ENCODE data around the gene ACSL3. TPM values are rescaled to one million over a fixed set of nuclear protein-coding genes. Genes with fewer than 3 reads are reported as not detected.
"Not testable (repeated sequence)": the region's sequence is repeated elsewhere in the genome, so short reads cannot be mapped to it uniquely, and the experiment has no call there.

The ACSL3 gene
- total RNA-seq, 4 donors from 2014 or later = 22.4 to 54.1 (median 42.3) TPM

DNA sequence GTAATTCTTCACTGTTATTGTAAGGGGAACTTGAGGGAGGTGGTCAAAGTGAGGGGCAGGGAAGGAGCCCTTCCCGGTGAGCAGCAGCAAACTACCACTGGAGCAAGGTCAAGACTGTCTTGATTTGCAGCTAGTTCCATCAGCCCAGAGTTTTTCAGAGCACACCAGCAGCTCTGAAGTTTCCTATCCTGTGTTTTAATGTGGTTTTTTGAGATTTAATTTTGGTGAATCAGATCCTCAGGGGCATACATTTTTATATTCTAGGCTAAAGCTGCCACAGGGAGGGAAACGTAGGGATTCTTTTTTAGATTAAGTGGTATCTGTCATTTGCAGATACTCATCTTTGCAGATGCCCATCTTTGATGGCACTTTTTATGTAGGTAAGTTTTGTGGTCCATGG lies 124.1 kb downstream of the ACSL3 start:
- Histone ChIP-seq H3K9me3 (no peaks in the 10 kb centered on the region), H3K27ac (no peak overlapping the region), H3K4me3 (no peak overlapping the region), H3K36me3 (no peaks in the 10 kb centered on the region), H3K27me3 (no peaks in the 10 kb centered on the region), H3K4me1 (peaks cover 0 to 7% (median 2%) of the 10 kb centered on the region in 4 donors)
- no peak for DNase-seq
- in situ Hi-C loops (cut with MboI; ENCODE audit: low pct_ligation_motif_present in 1 of 4, low pct_unique_long_range_greater_than_20kb in 1 of 4, low sequenced_read_pairs in 3 of 4) (loop anchor here in 1 of 4 donors (25.0 kb wide), 1 partner anchor 627 kb away; the partner anchor contains the start of gene SCG2), intact Hi-C loops (cut with DNase I; ENCODE audit: low total_unique reads) (loop anchor here (10.0 kb wide), 1 partner anchor 110 kb away; no protein-coding TSS in a partner anchor)
- WGBS, 2 donors (ENCODE audit: low coverage in 1 of 2) = 79 to 80% methylated on average over 1 to 2 of the region's 2 CpGs
- TF ChIP-seq CTCF (IDR thresholded peaks at IDR 0.05) (no peak), EP300 (IDR thresholded peaks at IDR 0.05; ENCODE audit: low read depth) (no peak), POLR2AphosphoS5 (IDR thresholded peaks at IDR 0.05) (no peak), POLR2A (IDR thresholded peaks at IDR 0.05) (no peak)

DNA sequence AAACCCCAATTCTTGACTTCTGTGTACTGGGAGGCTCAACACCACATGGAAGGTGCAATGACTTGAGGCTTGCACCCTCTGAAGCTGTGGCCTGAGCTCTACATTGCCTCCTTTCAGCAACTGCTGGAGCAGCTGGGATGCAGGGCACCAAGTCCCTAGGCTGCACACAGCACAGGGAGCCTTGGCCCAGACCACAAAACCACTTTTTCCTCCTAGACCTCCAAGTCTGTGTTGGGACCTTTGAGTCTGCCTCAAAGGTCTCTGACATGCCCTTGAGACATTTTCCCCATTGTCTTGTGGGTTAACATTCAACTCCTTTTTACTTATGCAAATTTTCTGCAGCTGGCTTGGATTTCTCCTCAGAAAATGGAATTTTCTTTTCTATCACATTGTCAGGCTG lies 128.6 kb downstream of the ACSL3 start:
- in situ Hi-C loops (cut with MboI; ENCODE audit: low pct_ligation_motif_present in 1 of 4, low pct_unique_long_range_greater_than_20kb in 1 of 4, low sequenced_read_pairs in 3 of 4) (loop anchor here in 1 of 4 donors (25.0 kb wide), 1 partner anchor 623 kb away; the partner anchor contains the start of gene SCG2), intact Hi-C loops (cut with DNase I; ENCODE audit: low total_unique reads) (loop anchor here (10.0 kb wide), 1 partner anchor 105 kb away; no protein-coding TSS in a partner anchor)
- H3K9me3 ChIP-seq = no peaks in the 10 kb centered on the region
- no peak overlapping the region for H3K4me3 ChIP-seq
- H3K27me3 ChIP-seq = no peaks in the 10 kb centered on the region
- no peaks in the 10 kb centered on the region for H3K36me3 ChIP-seq
- no peak for DNase-seq
- H3K4me1 ChIP-seq = peaks cover 0 to 10% (median 3%) of the 10 kb centered on the region in 4 donors
- no peak overlapping the region for H3K27ac ChIP-seq
- TF ChIP-seq EP300 (IDR thresholded peaks at IDR 0.05; ENCODE audit: low read depth) (no peak), POLR2AphosphoS5 (IDR thresholded peaks at IDR 0.05) (no peak), CTCF (IDR thresholded peaks at IDR 0.05) (no peak)

- 40 to 87% methylated on average over 1 to 4 of the region's 4 CpGs for WGBS, 2 donors (ENCODE audit: low coverage in 1 of 2)
- H3K27me3 ChIP-seq; H3K27ac ChIP-seq; H3K36me3 ChIP-seq; DNase-seq; H3K4me3 ChIP-seq; intact Hi-C loops (cut with DNase I; ENCODE audit: low total_unique reads); H3K9me3 ChIP-seq: not testable (repeated sequence)
- H3K4me1 ChIP-seq = peaks cover 0 to 13% (median 5%) of the 10 kb centered on the region in 4 donors
- in situ Hi-C loops (cut with MboI; ENCODE audit: low pct_ligation_motif_present in 1 of 4, low pct_unique_long_range_greater_than_20kb in 1 of 4, low sequenced_read_pairs in 3 of 4) = loop anchor here in 1 of 4 donors (25.0 kb wide), 1 partner anchor 622 kb away; the partner anchor contains the start of gene SCG2
Measured at GRCh38 chr2:222990206-222990605, 129.4 kb downstream of the ACSL3 start.

GRCh38 chr2:222992137-222992536 lies 131.3 kb downstream of the ACSL3 start:
- Histone ChIP-seq H3K36me3 (no peaks in the 10 kb centered on the region), H3K4me1 (peaks cover 0 to 13% (median 3%) of the 10 kb centered on the region in 4 donors), H3K4me3 (no peak overlapping the region), H3K27ac (no peak overlapping the region), H3K9me3 (no peaks in the 10 kb centered on the region), H3K27me3 (no peaks in the 10 kb centered on the region)
- no peak for DNase-seq
- intact Hi-C loops (cut with DNase I; ENCODE audit: low total_unique reads) = no loop called here
- in situ Hi-C loops (cut with MboI; ENCODE audit: low pct_ligation_motif_present in 1 of 4, low pct_unique_long_range_greater_than_20kb in 1 of 4, low sequenced_read_pairs in 3 of 4) = loop anchor here in 1 of 4 donors (25.0 kb wide), 1 partner anchor 620 kb away; the partner anchor contains the start of gene SCG2
- no peak for TF ChIP-seq POLR2AphosphoS5 (IDR thresholded peaks at IDR 0.05)
- no peak for TF ChIP-seq EP300 (IDR thresholded peaks at IDR 0.05; ENCODE audit: low read depth)
- TF ChIP-seq POLR2A (IDR thresholded peaks at IDR 0.05) = no peak
- no peak for TF ChIP-seq CTCF (IDR thresholded peaks at IDR 0.05)
- 28 to 80% methylated on average over 1 to 2 of the region's 2 CpGs for WGBS, 2 donors (ENCODE audit: low coverage in 1 of 2)

Other genes starting within 250 kb of the ACSL3 start
- gene FARSB, start 204.9 kb upstream of the ACSL3 start, total RNA-seq = 10 to 100 TPM in 2 of 4 donors, 1 to 10 TPM in 2; 7.2 to 18.6 (median 9.5) TPM
- gene MOGAT1, start 189.4 kb upstream of the ACSL3 start, total RNA-seq = under 1 TPM in 1 of 4 donors, not detected in 3; 0.80 TPM
- gene KCNE4, start 191.2 kb downstream of the ACSL3 start, total RNA-seq = 1 to 10 TPM in 3 of 4 donors, under 1 TPM in 1; 0.79 to 4.6 (median 1.7) TPM

All from transverse colon (tissue), 4 donors.